Fibroblast of the aortic adventitia (primary cell): ENCODE results near the gene FRAT2. TPM values are rescaled to one million over a fixed set of nuclear protein-coding genes. Genes with fewer than 3 reads are reported as not detected.

ENCODE experiments used
- DNase-seq: peaks from one replicate; pipeline ENCODE4 v3.0.0-alpha.2; 2010; ENCODE audit warnings: low read depth
- H3K4me3 ChIP-seq: 2 replicates; pipeline ENCODE4 v1.5.1; 2011; ENCODE audit warnings: low read depth, mild to moderate bottlenecking, control low read depth, low read length, moderate library complexity
- CTCF ChIP-seq: IDR thresholded peaks from 2 replicates; pipeline ENCODE4 v1.5.1; 2011; ENCODE audit warnings: mild to moderate bottlenecking, low read length, control low read depth, inconsistent platforms; ENCODE audit not compliant: insufficient read depth
- total RNA-seq: library from RNA; depleted of rRNA; stranded (reverse); fragments of >200 nt; gene quantifications from 2 replicates; pipeline ENCODE4 v1.2.3, GENCODE V29; 2012; ENCODE audit warnings: low replicate concordance

The FRAT2 gene
- total RNA-seq, 1 donor = 5.2 TPM

GRCh38 chr10:97376413-97376812 is 41.9 kb upstream of the FRAT2 start:
- H3K4me3 ChIP-seq = no peak overlapping the region
- DNase-seq = no peak
- no peak for TF ChIP-seq CTCF

DNA sequence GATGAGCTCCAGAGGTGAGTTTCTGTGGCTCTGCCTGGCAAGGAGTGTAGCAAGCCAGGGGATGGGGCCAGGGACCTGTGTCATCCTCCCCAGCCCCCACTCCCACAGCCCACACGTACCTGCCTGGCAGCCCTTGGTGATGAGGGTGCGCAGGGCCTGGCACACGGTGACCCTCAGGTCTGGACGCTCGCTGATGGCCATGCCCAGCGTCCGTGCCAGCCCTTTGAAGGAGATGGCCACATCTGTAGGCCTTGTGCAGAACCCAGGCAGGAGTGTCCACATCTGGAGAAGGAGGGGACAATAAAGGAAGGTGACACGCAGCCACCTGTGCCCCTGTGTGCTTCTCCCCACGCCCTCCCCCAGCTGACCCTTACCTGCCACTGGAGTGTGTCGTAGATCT is 38.9 kb upstream of the FRAT2 start:
- no peak overlapping the region for H3K4me3 ChIP-seq
- TF ChIP-seq CTCF = no peak
- DNase-seq = no peak

DNA sequence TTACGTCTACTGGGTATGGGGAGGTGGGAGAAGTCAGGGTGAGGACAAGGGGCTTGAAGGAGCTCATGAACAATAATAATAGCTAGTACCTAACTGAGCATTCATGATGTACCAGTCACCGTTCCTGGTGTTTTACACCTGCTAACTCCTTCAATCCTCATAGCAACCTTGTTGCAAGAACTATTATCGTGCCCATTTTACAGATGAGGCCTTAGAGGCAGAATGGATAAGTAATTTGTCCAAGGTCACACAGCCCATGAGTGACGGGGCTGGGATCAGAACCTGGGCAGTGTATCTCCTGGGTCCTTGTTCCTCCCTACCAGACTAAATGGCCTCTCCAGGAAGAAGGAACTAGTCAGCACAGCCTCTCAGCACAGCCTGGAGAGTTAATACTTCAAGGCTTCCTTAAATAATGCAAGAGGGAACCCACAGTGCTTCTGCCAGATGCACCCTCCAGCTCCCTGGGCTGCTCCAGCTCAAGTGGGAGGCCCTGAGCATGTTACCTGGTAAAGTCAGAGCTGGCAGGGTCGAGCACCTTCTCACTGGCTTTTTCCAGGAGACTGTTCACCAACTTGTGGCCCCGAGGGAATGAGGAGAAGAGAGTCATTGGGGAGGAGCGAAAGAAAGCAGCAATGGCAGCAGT is 37.8 kb upstream of the FRAT2 start:
- DNase-seq = no peak
- H3K4me3 ChIP-seq = no peak overlapping the region
- TF ChIP-seq CTCF = no peak

DNA sequence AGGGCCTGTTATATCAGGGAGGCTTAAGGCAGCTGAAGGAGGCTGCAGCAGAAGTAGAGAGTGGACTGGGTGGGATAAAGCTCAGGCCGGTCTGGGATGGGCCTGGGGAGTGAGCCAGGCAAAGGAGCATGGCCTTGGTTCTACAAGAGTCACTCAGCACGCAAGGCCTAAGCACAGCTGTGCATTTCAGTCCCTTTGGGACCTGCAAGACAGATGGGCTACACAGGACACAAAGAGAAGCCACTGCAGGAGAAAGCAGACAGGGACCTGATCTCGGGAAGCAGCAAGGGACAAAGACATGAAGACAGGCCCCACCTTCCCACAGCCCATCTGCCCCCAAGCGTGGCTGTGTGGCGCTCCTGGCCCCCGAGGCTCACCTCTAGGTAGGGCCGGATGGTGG is 37.2 kb upstream of the FRAT2 start:
- no peak for TF ChIP-seq CTCF
- DNase-seq = no peak

DNA sequence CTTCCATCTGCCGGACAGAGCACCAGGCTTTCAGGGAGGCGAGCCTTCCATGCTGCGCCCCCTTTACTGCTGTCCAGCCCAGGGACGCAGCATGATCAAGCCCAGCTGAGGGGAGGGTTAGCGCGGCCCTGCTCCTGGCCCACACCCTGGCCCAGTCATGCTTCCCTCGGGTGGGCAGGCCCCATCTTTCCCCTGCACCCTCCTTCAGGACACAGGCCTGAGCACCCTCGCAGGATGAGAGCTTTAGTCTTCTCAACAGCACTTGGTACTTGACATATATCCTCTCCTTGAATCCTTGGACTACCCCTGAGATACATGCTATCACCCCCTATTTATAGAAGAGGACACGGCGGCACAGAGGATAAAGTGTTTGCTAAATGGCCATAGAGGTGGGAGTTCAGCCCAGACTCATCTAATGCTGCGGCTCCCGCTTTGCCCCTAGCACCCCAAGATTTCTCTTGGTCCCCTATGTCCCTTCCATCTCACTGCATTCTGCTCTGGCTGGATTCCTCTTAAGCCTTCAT is 32.7 kb upstream of the FRAT2 start:
- no peak for DNase-seq
- no peak for TF ChIP-seq CTCF
- no peak overlapping the region for H3K4me3 ChIP-seq

More for the DNA sequence above, 37.2 kb upstream of the FRAT2 start:
- no peak overlapping the region for H3K4me3 ChIP-seq

DNA sequence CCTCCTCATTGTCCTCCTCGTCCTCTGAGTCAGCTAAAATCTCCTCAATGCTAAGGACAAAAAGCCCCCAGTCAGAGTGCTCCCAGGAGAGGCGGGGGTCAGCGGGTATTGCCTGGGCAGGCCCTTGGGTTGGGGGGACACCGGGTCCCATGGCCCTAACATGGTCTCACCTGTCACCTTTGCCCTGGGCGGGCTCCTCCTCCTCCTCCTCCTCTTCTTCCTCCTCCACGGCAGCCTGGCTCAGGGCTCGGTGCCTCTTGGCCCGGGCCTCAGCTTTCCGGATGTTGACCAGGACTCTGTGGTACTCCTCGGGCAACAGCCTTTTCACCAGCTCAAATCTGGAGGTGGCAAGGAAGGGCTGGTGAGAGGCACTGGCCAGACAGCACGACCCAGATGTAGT is 32.0 kb upstream of the FRAT2 start:
- TF ChIP-seq CTCF = no peak
- DNase-seq = no peak
- no peak overlapping the region for H3K4me3 ChIP-seq
